Parathyroid adenoma (tissue), 2 donors: ENCODE data around the gene ARHGEF28.

Experiments used
- H2AFZ ChIP-seq: fragments of 300-600 bp; sonication (generic); one replicate; pipeline ENCODE4 v1.7.0; 2017; ENCODE audit warnings: antibody characterized with exemption, mild to moderate bottlenecking
- H3K27ac ChIP-seq: fragments of 300-600 bp; sonication (generic); one replicate; pipeline ENCODE4 v1.7.0; 2017
- H3K27me3 ChIP-seq: fragments of 300-600 bp; sonication (generic); one replicate; pipeline ENCODE4 v1.7.0; 2017; ENCODE audit warnings: low read length; ENCODE audit not compliant: control insufficient read depth, insufficient read depth
- H3K36me3 ChIP-seq: fragments of 300-600 bp; sonication (generic); one replicate; pipeline ENCODE4 v1.7.0; 2017; ENCODE audit warnings: low read length; ENCODE audit not compliant: control insufficient read depth, insufficient read depth
- H3K4me1 ChIP-seq: fragments of 300-600 bp; sonication (generic); one replicate; pipeline ENCODE4 v1.7.0; 2017; ENCODE audit warnings: control low read depth
- H3K4me2 ChIP-seq: fragments of 300-600 bp; sonication (generic); one replicate; pipeline ENCODE4 v1.7.0; 2017; ENCODE audit warnings: low read length
- H3K4me3 ChIP-seq: fragments of 300-600 bp; sonication (generic); one replicate; pipeline ENCODE4 v1.7.0; 2017; ENCODE audit warnings: low read depth, low read length
- H3K79me2 ChIP-seq: fragments of 300-600 bp; sonication (generic); one replicate; pipeline ENCODE4 v1.7.0; 2017; ENCODE audit warnings: control low read depth
- H3K9ac ChIP-seq: fragments of 300-600 bp; sonication (generic); one replicate; pipeline ENCODE4 v1.7.0; 2017; ENCODE audit warnings: mild to moderate bottlenecking
- H3K9me3 ChIP-seq: fragments of 300-600 bp; sonication (generic); one replicate; pipeline ENCODE4 v1.7.0; 2017; ENCODE audit warnings: low read length; ENCODE audit not compliant: control insufficient read depth
- CTCF ChIP-seq: fragments of 300-600 bp; sonication (generic); IDR thresholded peaks from one replicate; pipeline ENCODE4 v1.7.0; 2017; ENCODE audit warnings: antibody characterized with exemption, mild to moderate bottlenecking
- donor health status: primary hyperparathyroidism.

The ARHGEF28 gene

GRCh38 chr5:73964352-73964865 lies 338.4 kb downstream of the ARHGEF28 start:
- no peak overlapping the region for H3K4me2 ChIP-seq
- H3K4me1 ChIP-seq, result no peaks in the 10 kb centered on the region
- no peak for TF ChIP-seq CTCF
- no peaks in the 10 kb centered on the region for H3K27me3 ChIP-seq
- H3K27ac ChIP-seq, result no peak overlapping the region
- H3K4me3 ChIP-seq, result no peak overlapping the region
- no peak overlapping the region for H2AFZ ChIP-seq
- H3K9me3 ChIP-seq, result no peaks in the 10 kb centered on the region
- H3K36me3 ChIP-seq, result no peaks in the 10 kb centered on the region
- H3K79me2 ChIP-seq, result no peaks in the 10 kb centered on the region
- no peak overlapping the region for H3K9ac ChIP-seq

GRCh38 chr5:73966451-73966850 lies 340.5 kb downstream of the ARHGEF28 start:
- H2AFZ ChIP-seq, result no peak overlapping the region
- no peak overlapping the region for H3K4me3 ChIP-seq
- no peaks in the 10 kb centered on the region for H3K27me3 ChIP-seq
- no peak overlapping the region for H3K27ac ChIP-seq
- H3K9ac ChIP-seq, result no peak overlapping the region
- no peaks in the 10 kb centered on the region for H3K36me3 ChIP-seq
- no peaks in the 10 kb centered on the region for H3K4me1 ChIP-seq
- no peaks in the 10 kb centered on the region for H3K9me3 ChIP-seq
- no peak for TF ChIP-seq CTCF
- H3K79me2 ChIP-seq, result no peaks in the 10 kb centered on the region
- H3K4me2 ChIP-seq, result no peak overlapping the region

GRCh38 chr5:73967347-73967746 lies 341.4 kb downstream of the ARHGEF28 start:
- no peak overlapping the region for H3K4me3 ChIP-seq
- H3K27ac ChIP-seq, result no peak overlapping the region

GRCh38 chr5:73968246-73968645 lies 342.2 kb downstream of the ARHGEF28 start:
- no peak overlapping the region for H3K4me2 ChIP-seq
- H3K4me3 ChIP-seq, result no peak overlapping the region
- H3K4me1 ChIP-seq, result no peaks in the 10 kb centered on the region
- no peak for TF ChIP-seq CTCF
- H3K27me3 ChIP-seq, result no peaks in the 10 kb centered on the region
- H3K36me3 ChIP-seq, result no peaks in the 10 kb centered on the region
- no peak overlapping the region for H3K9ac ChIP-seq
- H3K79me2 ChIP-seq, result no peaks in the 10 kb centered on the region
- no peaks in the 10 kb centered on the region for H3K9me3 ChIP-seq
- no peak overlapping the region for H2AFZ ChIP-seq
- H3K27ac ChIP-seq, result no peak overlapping the region

More at GRCh38 chr5:73967347-73967746, 341.4 kb downstream of the ARHGEF28 start:
- TF ChIP-seq CTCF, result no peak
- Histone ChIP-seq H2AFZ (no peak overlapping the region), H3K36me3 (no peaks in the 10 kb centered on the region), H3K79me2 (no peaks in the 10 kb centered on the region), H3K4me2 (no peak overlapping the region), H3K27me3 (no peaks in the 10 kb centered on the region), H3K9me3 (no peaks in the 10 kb centered on the region), H3K9ac (no peak overlapping the region), H3K4me1 (no peaks in the 10 kb centered on the region)

GRCh38 chr5:73968729-73969128 lies 342.7 kb downstream of the ARHGEF28 start:
- no peak overlapping the region for H2AFZ ChIP-seq
- no peak overlapping the region for H3K27ac ChIP-seq
- TF ChIP-seq CTCF, result no peak
- no peaks in the 10 kb centered on the region for H3K27me3 ChIP-seq
- peak overlapping the region; percentile 33 for H3K4me2 ChIP-seq
- no peaks in the 10 kb centered on the region for H3K36me3 ChIP-seq
- no peaks in the 10 kb centered on the region for H3K4me1 ChIP-seq
- no peaks in the 10 kb centered on the region for H3K9me3 ChIP-seq
- H3K4me3 ChIP-seq, result no peak overlapping the region
- H3K9ac ChIP-seq, result no peak overlapping the region
- no peaks in the 10 kb centered on the region for H3K79me2 ChIP-seq
